CD14-positive monocyte (primary cell): Measurements from ENCODE around the gene PAQR6. TPM values are rescaled to one million over a fixed set of nuclear protein-coding genes. Genes with fewer than 3 reads are reported as not detected.

Source experiments
- DNase-seq, 3 donors: peaks; one replicate each; pipeline ENCODE4 v3.0.0-alpha.2; 2011 to 2022
- H2AFZ ChIP-seq: 2 replicates; pipeline ENCODE4 v1.6.0; 2012; ENCODE audit warnings: mild to moderate bottlenecking, low read depth, low read length, inconsistent platforms; ENCODE audit not compliant: insufficient read depth, poor library complexity, severe bottlenecking
- H3K27ac ChIP-seq, 2 donors: 1 replicate in 1 of 2; 2 replicates in 1 of 2; pipeline ENCODE4 v1.5.1; 2012 to 2013; ENCODE audit warnings: low read length in 2 of 2, control low read depth in 1 of 2, inconsistent platforms in 1 of 2, low read depth in 1 of 2, mild to moderate bottlenecking in 1 of 2
- H3K27me3 ChIP-seq, 2 donors: one replicate each; pipeline versions ENCODE4 v1.6.0 to v1.6.1; 2011 to 2013; ENCODE audit warnings: low read length in 2 of 2; ENCODE audit not compliant: control insufficient read depth in 2 of 2, insufficient read depth in 2 of 2
- H3K36me3 ChIP-seq, 2 donors: replicated peaks in 1 of 2; 1 replicate in 1 of 2; 2 replicates in 1 of 2; pipeline versions ENCODE4 v1.5.1 to v1.6.1; 2012 to 2013; ENCODE audit warnings: low read length in 2 of 2, control low read depth in 1 of 2, inconsistent platforms in 1 of 2, mild to moderate bottlenecking in 1 of 2; ENCODE audit not compliant: insufficient read depth in 2 of 2, control insufficient read depth in 1 of 2
- H3K4me1 ChIP-seq, 2 donors: 1 replicate in 1 of 2; 2 replicates in 1 of 2; pipeline versions ENCODE4 v1.5.1 to v1.6.1; 2012 to 2013; ENCODE audit warnings: low read length in 2 of 2, control low read depth in 1 of 2, inconsistent platforms in 1 of 2, mild to moderate bottlenecking in 1 of 2, moderate library complexity in 1 of 2; ENCODE audit not compliant: insufficient read depth in 2 of 2, control insufficient read depth in 1 of 2
- H3K4me2 ChIP-seq: replicated peaks from 2 replicates; pipeline ENCODE3; 2012; ENCODE audit warnings: low read length, moderate library complexity, mild to moderate bottlenecking; ENCODE audit not compliant: poor library complexity, severe bottlenecking; ENCODE audit errors: extremely low read depth
- H3K4me3 ChIP-seq, 3 experiments: fragments of 200-600 bp in 1 of 3; sonication (generic) in 1 of 3; replicated peaks in 1 of 3; 1 replicate in 2 of 3; 2 replicates in 1 of 3; pipeline ENCODE4 v1.5.1; 2011 to 2013; ENCODE audit warnings: low read length in 3 of 3, mild to moderate bottlenecking in 3 of 3, control low read depth in 2 of 3, low read depth in 2 of 3, inconsistent platforms in 1 of 3, moderate library complexity in 1 of 3
- H3K79me2 ChIP-seq: 2 replicates; pipeline ENCODE4 v1.6.0; 2012; ENCODE audit warnings: mild to moderate bottlenecking, control low read depth, inconsistent platforms, low read length, moderate library complexity; ENCODE audit not compliant: insufficient read depth
- H3K9ac ChIP-seq: 2 replicates; pipeline ENCODE4 v1.6.0; 2017; ENCODE audit warnings: low read length, mild to moderate bottlenecking; ENCODE audit not compliant: insufficient read depth, poor library complexity, severe bottlenecking
- H3K9me3 ChIP-seq, 2 donors: replicated peaks in 1 of 2; 1 replicate in 1 of 2; 2 replicates in 1 of 2; pipeline versions ENCODE4 v1.5.1 to v1.6.1; 2012 to 2013; ENCODE audit warnings: low read length in 2 of 2, control low read depth in 1 of 2; ENCODE audit not compliant: control insufficient read depth in 1 of 2, insufficient read depth in 1 of 2
- H4K20me1 ChIP-seq: 2 replicates; pipeline ENCODE4 v1.6.0; 2012; ENCODE audit warnings: mild to moderate bottlenecking, low read length, control low read depth, moderate library complexity; ENCODE audit not compliant: insufficient read depth
- H3K27ac Mint-ChIP-seq, 7 donors: one replicate each; pipeline ENCODE4 v1.8.0; 2020; ENCODE audit warnings: mild to moderate bottlenecking in 7 of 7, mixed read lengths in 7 of 7, moderate library complexity in 6 of 7, inconsistent platforms in 2 of 7
- H3K27me3 Mint-ChIP-seq, 3 donors: one replicate each; pipeline ENCODE4 v1.8.0; 2021 to 2022; ENCODE audit warnings: low read depth in 3 of 3, mild to moderate bottlenecking in 3 of 3, mixed read lengths in 3 of 3, moderate library complexity in 3 of 3, inconsistent platforms in 1 of 3
- H3K36me3 Mint-ChIP-seq, 2 donors: one replicate each; pipeline ENCODE4 v1.8.0; 2020; ENCODE audit warnings: mixed read lengths in 2 of 2, inconsistent platforms in 1 of 2, mild to moderate bottlenecking in 1 of 2
- H3K4me1 Mint-ChIP-seq: one replicate; pipeline ENCODE4 v1.8.0; 2020; ENCODE audit warnings: mild to moderate bottlenecking, mixed read lengths
- H3K4me3 Mint-ChIP-seq, 2 donors: one replicate each; pipeline ENCODE4 v1.8.0; 2020; ENCODE audit warnings: mild to moderate bottlenecking in 2 of 2, mixed read lengths in 2 of 2, moderate library complexity in 1 of 2
- H3K9me3 Mint-ChIP-seq, 7 donors: one replicate each; pipeline ENCODE4 v1.8.0; 2020 to 2022; ENCODE audit warnings: mixed read lengths in 7 of 7, mild to moderate bottlenecking in 6 of 7, moderate library complexity in 6 of 7, inconsistent platforms in 2 of 7
- CTCF ChIP-seq: fragments of 200-600 bp; IDR thresholded peaks from one replicate; pipeline ENCODE4 v1.8.0; 2022; ENCODE audit warnings: antibody characterized with exemption, mild to moderate bottlenecking
- WGBS: methylation state at CpG from one replicate; pipeline ENCODE4 v1.1.5; 2013; ENCODE audit warnings: missing lambda C conversion rate; ENCODE audit not compliant: insufficient coverage; 5-methylcytosine and 5-hydroxymethylcytosine counted together
- intact Hi-C, 2 donors: fragments of 100-400 bp; cut with micrococcal nuclease; formaldehyde crosslinking; loops; one replicate each; pipeline versions ENCODE4 v1.15.0 to v1.15.1; 2023
- polyA plus RNA-seq, 3 donors: library from polyadenylated mRNA; depleted of rRNA in 1 of 3; unstranded in 2 of 3; stranded (reverse) in 1 of 3; fragments of 300-500 nt in 2 of 3; fragments of >200 nt in 1 of 3; fragmentation: Illumina TruSeq in 2 of 3; gene quantifications; 1 replicate in 2 of 3; 2 replicates in 1 of 3; pipeline ENCODE4 v1.2.3, GENCODE V29; 2012 to 2021

The PAQR6 gene
- polyA plus RNA-seq, 3 donors: 7.7 TPM; not detected in 2

GRCh38 chr1:156284757-156285156 is 36.9 kb upstream of the PAQR6 start:
- Histone ChIP-seq H3K27ac (peak overlapping the region; percentile 39 to 55), H2AFZ (peak overlapping the region; percentile 26), H3K9me3 (no peaks in the 10 kb centered on the region), H3K36me3 (peaks cover 13 to 28% of the 10 kb centered on the region in 2 donors), H3K4me2 (peak overlapping the region; percentile 38), H3K9ac (no peak overlapping the region), H4K20me1 (peaks cover 25% of the 10 kb centered on the region), H3K4me3 (peak overlapping the region in 1 of 3 experiments; percentile 94), H3K79me2 (peaks cover 46% of the 10 kb centered on the region), H3K27me3 (no peaks in the 10 kb centered on the region), H3K4me1 (peaks cover 48 to 51% of the 10 kb centered on the region in 2 donors)
- H3K36me3 Mint-ChIP-seq: peaks cover 16 to 42% of the 10 kb centered on the region in 2 donors
- peaks cover 48% of the 10 kb centered on the region for H3K4me1 Mint-ChIP-seq
- WGBS: 17% methylated on average over 2 of the region's 4 CpGs
- peak overlapping the region in 1 of 2 donors; percentile 70 for H3K4me3 Mint-ChIP-seq
- intact Hi-C loops: no loop called here
- no peaks in the 10 kb centered on the region for H3K27me3 Mint-ChIP-seq
- no peak for TF ChIP-seq CTCF
- peak in 1 of 3 donors; percentile 70 for DNase-seq
- no peaks in the 10 kb centered on the region for H3K9me3 Mint-ChIP-seq
- peak overlapping the region; percentile 14 to 87 (median 80) for H3K27ac Mint-ChIP-seq

GRCh38 chr1:156284112-156284511 is 36.3 kb upstream of the PAQR6 start, which contains the start of gene TMEM79:
TSS of gene TMEM79 (plus strand) at chr1:156284325. CDS start at chr1:156285227, 902 bp downstream.
- Histone ChIP-seq H3K79me2 (peaks cover 53% of the 10 kb centered on the region), H3K27ac (peak within 1 kb of the TSS; percentile 79 to 82), H2AFZ (peak within 1 kb of the TSS; percentile 82), H3K4me2 (peak within 1 kb of the TSS; percentile 90), H3K36me3 (peaks cover 13 to 30% of the 10 kb centered on the region in 2 donors), H3K4me3 (peak within 1 kb of the TSS; percentile 63 to 96 (median 94)), H3K27me3 (no peaks in the 10 kb centered on the region), H3K9ac (peak within 1 kb of the TSS; percentile 85), H3K4me1 (peaks cover 55 to 57% of the 10 kb centered on the region in 2 donors), H4K20me1 (peaks cover 31% of the 10 kb centered on the region), H3K9me3 (no peaks in the 10 kb centered on the region)
- H3K4me1 Mint-ChIP-seq: peaks cover 48% of the 10 kb centered on the region
- H3K27me3 Mint-ChIP-seq: no peaks in the 10 kb centered on the region
- no peaks in the 10 kb centered on the region for H3K9me3 Mint-ChIP-seq
- H3K27ac Mint-ChIP-seq: peak within 1 kb of the TSS; percentile 87 to 95 (median 90)
- H3K36me3 Mint-ChIP-seq: peaks cover 13 to 40% of the 10 kb centered on the region in 2 donors
- intact Hi-C loops: no loop called here
- H3K4me3 Mint-ChIP-seq: peak within 1 kb of the TSS; percentile 90 to 94
- no peak for DNase-seq
- 98% methylated on average over 6 of the region's 7 CpGs for WGBS
- TF ChIP-seq CTCF: no peak
